CD4-positive, alpha-beta T cell treated with Interleukin-12 subunit alpha and Interleukin-12 subunit beta, for 1 hour (primary cell): ENCODE measurements around the gene NTNG1.

Experiments
- DNase-seq: peaks from one replicate; pipeline ENCODE4 v3.0.0-alpha.2; 2020

Gene NTNG1

DNA sequence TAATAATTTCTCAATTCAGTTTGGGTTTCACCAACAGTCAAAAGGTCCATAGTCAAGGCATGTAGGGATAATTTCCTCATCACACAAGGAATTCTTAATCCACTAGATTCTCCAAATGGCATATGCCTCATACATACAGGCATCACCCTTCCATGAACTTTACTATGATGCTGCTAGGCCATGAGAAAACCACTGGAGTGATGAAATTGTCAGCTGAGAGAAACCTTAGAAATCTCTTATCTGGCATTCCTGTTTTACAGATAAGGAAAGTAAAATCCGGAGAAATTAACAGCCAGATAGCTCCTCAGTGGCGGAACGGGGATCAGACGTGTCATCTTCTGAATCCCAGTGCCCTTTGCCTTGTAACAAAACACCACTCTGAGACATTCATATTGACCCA is 274.4 kb downstream of the NTNG1 start:
- no peak for DNase-seq

DNA sequence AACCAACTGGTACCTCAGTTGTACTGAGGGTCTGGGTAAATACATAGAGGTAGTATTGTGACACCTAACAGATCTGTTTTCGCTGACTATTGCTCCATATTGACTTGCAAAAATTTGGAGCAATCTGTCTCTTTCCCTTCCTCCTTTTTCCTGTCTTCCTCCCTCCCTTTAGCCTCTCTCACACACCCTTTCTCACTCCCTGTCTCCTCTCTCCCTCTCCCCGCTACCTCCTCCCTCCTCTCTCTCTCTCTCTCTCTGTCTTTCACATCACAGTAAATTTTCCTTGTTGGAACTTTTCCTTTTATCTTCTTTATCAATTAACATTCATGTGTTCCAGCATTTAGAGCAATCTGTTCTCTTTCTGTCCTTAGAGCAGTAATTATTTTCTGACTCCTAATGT is 278.2 kb downstream of the NTNG1 start:
- no peak for DNase-seq

DNA sequence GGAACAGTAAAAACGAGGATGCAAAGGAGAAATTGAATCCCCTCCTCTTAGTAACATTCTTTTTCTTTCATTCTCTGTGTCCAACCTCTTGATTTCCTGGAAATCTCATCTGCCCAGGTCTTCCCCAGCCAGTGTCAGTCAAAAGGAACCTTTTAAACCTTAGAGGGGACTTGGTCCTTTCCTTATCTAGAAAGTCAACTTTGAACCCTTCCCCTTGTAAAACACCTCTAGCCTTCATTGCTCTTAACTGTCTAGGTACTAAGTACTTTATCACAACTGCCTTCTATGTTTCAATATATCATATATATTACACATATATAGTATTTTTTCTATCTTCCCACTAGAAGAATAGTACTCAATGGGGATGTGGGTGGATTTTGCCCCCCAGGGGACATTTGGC is 282.1 kb downstream of the NTNG1 start:
- no peak for DNase-seq

DNA sequence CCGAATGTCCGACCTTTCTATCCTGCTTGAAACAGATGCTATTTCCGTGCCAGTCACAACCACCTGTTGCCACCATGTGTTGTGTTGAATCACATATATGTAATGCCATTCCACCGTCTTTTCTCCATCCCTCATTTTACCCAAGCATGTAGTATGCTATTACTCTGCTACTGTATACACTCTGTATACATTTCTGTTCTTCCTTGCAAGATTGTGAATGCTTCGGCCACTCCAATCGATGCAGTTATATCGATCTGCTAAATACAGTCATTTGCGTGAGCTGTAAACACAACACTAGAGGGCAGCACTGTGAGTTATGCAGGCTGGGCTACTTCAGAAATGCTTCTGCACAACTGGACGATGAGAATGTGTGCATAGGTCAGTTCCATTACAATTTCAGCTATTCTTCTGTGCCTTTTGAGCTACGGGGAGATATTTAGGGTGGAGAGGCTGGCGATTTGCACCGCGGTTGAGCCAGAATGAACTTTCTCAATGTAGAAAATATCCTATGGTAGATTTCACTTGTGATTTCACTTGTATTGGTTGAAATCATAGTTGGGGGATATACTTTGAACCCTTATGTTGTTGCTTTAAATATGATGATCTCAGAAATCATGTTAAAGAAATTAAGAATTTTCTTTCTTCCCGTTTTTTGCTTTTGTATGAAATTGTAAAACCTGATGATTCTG is 289.8 kb downstream of the NTNG1 start:
- peak; percentile 3 for DNase-seq

DNA sequence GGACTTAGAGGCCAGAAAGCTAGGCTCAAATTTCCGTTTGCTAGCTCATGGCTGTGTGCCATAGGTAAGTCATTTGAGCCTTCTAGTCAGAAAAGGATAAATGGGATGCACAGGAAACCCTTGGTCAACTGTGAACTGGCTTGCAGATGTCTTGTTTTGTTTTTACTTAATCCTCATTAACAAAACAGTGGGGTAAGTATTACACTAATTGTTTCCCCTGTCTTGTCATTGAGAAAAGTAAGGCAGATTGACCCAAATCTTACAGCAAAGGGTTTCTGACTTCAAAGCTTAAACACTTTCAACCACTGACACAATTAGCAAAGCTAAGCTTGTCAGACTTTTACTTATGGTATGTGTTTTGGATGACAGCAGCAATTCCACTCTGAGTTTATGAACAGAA is 291.3 kb downstream of the NTNG1 start:
- no peak for DNase-seq

DNA sequence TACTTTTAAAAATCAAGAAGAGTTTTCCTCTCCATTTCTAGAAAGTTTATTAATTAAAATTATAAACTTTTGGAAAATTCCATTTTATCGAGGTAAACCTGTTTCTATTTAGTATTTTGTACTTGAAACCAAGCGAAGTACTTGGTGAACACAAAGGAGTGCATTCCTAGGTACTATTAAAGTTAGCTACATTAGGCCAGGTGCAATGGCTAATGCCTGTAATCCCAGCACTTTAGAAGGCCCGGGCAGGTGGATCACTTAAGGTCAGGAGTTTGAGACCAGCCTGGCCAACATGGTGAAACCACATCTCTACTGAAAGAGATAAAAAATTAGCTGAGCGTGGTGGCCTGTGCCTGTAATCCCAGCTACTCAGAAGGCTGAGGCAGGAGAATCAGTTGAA is 292.2 kb downstream of the NTNG1 start:
- DNase-seq, result no peak

DNA sequence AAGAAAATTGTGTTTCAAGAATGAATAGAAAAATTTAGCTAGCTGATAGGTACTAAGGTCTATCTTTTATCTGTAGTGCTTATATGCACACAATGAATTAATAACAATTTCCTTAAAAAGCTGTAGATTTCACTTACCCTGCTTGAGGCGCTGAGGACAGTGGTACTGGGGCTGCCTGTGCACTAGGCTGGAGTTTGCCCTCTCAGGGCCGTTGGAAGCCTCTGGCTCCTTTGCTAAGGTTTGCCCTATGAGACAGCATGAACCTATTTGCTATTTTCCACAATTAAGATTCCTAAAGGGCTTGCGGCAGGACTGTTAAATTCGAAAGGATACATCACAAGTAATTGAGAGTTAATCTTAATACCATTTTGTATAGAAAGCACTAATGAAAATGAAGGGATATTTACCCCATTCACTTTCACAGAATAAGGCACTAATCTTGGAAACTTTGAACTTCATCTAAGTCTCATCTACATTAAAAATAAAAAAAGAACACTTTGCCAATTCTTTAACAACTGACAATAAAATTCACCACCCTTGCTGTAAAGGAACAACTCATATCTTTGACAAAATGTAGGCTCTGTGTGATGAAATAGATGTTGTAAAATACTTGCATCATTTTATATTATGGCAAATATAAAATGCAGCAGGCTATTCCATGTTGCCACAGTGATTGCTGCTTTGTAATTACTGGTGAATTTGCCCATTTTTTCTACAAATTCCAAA is 293.0 kb downstream of the NTNG1 start:
- no peak for DNase-seq

DNA sequence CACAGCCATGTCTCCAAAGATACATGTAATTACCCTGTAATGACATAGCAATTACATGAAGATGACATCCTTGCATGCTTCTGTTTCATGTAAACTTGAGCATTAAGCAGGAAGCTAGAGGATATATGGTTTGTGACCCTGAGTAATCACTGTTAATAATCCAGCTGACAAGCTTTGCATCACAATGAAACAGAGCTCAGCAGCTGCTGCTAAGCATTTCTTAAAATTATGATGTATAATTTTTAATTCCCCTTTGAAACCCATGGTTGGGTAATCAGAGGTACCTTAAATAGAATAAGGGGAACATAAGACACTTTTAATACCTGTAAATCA is 293.5 kb downstream of the NTNG1 start:
- DNase-seq, result no peak

DNA sequence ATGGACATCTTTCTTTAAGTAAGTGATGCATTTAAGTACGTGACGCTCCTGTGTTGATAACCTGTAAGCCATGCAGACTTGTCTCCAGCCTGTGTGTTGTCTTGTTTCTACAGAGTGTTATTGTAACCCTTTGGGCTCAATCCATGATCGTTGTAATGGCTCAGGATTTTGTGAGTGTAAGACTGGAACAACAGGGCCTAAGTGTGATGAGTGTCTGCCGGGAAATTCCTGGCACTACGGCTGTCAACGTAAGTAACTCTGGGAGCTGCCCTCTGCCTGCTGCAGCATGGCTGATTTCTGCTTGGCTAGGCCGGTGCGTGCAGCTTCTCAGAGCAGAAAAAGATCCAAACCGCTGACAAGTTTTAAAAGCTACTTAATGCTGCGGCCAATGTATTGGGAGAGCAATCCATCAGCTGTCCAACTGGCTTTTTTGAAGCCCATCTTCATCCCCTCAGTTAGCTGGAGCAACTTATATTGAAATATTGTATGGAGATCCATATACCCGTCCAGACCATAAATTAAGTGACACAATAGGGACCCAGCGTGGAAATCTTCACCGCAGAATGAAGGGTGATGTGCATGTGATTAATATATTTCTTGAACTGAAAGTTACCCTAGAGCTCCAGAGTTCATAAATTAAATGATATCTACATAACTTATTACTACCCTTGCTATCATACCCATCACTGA is 295.9 kb downstream of the NTNG1 start:
- no peak for DNase-seq

DNA sequence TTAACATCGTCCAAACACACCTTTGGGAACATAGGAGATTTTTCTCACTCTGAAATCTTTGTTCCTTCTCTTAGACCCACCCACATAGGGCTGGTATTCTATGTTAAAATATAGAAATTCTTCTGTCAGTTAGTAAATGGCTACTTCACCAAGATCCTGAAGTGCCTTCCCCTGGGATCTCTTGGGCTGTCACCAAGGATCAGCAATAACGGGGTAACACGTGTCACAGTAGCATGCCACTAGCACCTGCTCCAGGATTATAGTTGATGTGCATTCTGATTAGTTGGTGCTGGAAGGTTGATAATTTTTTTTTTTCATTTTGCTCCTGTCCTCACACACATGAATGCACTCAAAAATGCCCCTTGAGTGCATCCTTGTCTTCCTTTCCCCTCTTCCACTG is 298.7 kb downstream of the NTNG1 start:
- no peak for DNase-seq

DNA sequence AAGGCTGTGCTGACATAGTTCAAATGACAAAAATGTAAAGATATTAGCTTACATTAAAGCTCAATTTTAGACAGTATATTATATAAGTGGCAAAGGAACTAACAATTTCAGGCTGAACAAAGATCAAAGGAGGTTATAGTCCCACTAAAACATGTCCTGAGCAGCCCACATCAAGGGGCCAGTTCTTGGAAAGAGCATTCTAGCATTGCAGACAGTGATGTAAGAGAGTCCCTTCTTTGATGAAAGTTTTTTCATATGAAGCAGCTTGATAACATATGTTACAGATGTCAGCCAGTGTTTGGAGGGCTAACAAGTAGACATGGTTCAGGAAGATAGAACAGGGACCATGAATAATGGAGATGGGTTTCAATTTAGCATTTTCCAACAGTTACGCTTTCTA is 301.7 kb downstream of the NTNG1 start:
- no peak for DNase-seq

DNA sequence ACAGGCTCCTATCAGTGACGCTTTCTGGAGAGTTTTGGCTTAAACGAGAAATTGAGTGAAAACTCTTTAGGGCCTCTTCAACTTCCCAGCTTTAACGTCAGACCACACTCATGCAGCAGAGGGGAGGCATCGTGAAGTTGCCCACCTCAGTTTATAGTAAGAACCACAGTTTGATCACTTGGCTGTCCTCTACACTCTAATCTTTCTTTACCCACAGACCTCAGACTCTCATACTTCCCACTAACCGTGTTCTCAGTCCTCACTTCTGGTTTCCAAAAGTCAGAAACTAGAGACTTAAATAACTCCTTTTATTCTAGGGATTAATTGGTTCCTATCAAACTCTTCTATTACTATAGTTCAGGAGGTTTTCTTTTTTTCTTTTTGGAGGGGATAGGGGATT is 302.2 kb downstream of the NTNG1 start:
- DNase-seq, result no peak

DNA sequence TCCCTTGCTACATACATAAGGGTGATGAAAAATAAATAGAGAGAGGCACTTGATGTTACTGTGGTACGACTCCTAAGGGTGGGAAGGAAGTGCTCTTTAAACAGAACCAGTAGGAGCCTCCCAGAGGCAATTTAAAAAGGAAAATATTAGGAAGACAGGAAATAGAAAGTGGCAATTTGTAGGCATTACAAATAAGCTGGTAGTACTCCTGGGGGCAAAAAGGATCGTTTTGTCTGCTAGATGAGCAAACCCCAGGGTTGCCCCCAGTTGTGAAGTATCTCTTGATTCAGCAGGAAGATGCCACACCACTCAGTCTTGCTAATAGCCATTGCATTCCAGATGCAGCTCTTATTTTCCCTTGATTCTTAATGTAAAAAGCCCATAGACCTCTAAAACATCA is 303.0 kb downstream of the NTNG1 start:
- no peak for DNase-seq

DNA sequence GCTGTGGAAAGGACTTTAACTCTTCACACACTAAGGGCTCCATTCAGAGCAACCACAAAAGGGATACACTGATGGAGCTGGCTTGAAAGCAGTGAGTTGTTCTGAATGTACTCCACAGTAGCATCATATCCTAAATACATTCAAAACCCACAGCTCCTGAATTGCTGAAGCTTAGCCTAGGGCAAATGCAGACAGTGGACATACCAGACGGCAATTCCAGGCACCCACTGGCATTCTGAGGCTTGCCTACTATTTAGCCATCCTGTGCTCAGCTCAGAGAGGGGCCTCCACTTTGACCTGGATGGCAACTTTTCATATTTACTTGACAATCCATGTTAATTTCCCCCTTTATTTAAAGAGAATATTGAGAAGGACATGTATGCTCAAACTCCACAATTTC is 303.5 kb downstream of the NTNG1 start:
- no peak for DNase-seq

DNA sequence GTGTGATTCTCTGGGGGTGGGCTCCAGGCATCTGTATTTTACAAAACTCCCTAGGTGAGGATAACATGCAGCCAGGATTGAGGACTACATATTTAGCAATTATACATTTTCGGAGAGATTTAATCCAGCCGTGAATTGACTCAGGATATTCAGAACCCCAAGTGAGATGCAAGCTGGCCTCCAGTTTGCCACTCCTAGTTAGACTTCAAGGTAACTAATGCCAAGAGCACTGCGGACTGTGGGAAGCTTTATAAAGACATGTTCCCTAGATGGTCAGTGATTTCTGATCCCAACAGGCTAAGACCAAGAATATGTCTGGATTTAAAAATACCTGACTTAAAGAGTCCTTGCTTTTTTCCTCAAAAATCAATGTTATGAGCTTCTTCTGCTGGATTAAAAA is 308.5 kb downstream of the NTNG1 start:
- no peak for DNase-seq

DNA sequence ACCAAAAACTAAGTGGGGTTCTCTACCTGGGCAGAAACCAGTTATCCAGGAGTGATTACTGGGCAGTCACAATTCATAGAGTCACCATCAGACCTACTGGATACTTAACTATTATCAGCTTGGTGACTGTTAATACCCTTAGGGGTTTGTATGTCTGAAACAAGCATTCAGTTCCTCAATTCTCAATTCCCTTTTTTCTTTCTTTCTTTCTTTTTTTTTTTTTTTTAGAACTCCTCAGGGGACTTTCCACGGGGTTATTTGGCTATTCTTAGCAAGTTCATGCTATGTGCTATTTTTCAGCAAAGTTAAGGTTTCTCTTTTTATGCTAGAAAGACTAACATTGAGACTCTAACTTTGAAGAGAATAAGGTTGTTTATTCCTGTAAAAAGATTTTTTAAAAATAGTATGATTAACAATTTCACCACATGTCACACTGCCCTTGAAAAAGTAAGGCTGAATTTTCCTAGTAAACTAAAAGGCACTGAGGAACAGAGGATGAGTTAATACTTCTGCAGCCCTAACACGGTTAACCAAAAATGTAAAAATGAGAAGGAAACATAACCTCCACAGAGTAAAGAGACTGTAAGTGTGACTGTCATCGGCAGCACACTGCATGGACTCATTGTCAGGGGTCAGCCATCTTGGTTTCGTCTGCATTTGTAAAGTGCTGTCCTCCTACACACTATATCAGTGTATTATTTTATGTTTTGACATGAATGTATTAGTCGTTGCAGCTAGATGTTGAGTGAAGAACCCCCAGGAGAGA is 310.2 kb downstream of the NTNG1 start:
- no peak for DNase-seq

DNA sequence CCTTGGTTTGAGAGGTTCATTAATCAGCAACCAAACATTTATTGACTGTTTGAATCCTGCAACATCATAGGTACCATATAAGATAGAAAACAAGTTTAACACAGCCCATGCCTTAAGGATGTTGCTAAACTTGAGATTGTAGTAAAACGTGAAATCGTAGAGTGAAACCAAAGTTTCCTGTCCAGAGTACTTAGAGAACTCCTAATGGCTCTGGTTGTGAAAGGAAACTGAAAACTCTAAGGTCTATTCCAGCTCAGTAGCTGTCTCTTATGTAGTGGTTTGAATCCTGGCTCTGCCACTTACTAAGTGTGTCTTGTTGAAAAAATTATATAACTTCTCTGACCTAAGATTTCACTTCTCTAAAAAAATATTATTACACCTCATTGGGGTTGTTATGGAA is 310.9 kb downstream of the NTNG1 start:
- DNase-seq, result no peak

DNA sequence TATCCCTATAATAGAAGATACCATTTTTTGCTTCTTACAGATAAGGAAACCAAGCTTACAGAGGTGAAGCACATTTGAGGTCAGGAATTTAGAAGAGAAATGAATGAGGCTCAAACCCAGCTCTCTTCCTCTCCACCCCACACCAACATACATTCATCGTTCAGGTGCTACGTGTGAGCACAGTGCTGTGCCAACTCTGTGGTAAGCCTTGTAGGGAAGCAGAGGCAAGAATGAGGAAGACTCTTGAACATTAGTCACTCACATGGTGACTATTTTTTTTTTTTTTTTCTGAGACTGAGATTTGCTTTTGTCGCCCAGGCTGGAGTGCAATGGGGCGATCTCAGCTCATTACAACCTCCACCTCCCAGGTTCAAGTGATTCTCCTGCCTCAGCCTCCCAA is 314.0 kb downstream of the NTNG1 start:
- DNase-seq, result no peak

DNA sequence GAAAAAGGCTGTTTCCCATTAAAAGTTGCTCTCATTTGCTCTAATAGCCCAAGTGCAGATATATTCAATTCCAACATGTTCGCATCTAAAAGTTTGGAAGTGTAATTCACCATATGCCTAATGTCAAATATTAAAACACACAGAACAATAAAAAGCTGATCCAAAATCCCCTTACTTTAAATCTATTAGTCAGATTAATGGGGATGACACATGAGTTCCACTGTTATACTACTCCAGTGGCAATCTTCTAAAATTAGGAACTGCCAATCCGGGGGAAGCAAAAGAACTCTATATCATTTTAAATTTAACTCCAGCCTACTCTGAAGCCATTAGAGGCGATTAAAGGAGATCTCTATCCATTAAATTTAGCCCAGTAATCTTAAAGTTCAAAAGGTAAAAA is 317.1 kb downstream of the NTNG1 start:
- DNase-seq, result no peak

DNA sequence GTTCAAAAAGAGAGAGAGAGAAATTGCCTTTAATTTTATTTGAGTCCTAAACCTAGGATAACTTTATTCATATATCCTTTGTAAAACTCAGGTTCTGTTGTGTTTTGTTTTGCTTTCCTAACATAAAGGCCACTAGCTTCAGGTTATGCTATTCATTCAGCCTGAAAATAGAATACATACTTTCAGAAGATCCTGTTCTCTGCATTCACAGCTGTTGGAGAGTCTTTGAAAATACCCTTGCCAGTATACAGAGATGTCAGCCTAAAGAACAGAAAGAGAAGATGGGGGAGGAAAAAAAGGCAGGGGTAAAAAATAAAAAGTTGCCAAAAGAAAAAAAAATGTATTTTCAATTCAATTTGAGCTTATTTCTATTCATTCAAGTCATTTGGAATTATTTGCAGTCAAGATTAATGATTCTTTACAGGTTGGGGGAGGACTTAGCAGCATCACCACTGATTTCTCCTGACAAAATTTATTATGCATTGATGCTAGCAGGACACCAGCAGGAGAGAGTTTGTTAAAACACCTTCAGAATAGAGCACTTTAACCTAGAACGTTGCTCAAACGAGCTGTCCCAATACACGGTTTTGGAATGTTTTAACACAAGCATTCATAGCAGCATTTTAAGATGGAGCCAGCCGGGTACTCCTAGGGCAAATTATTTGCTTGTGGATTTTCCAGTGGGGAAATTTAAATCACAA is 318.5 kb downstream of the NTNG1 start:
- no peak for DNase-seq

DNA sequence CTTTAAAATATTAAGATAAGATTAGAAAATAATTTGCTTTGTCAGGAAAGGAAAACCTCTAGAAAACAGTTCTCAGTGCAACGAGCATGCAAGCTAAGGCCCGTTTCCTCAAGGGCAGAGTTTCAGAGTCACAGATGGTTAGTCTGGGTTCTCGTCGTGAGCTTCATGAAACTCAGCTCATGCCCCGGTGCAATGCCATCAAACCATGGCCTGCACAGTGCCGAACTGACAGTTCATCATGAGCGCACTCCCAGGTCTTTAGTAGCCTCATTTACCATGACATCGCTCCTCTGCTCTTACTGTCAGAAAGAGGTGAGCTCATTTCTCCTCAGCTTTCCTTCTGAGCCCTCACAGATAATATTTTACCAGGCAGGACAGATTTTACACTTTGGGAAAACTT is 319.2 kb downstream of the NTNG1 start:
- DNase-seq, result no peak

DNA sequence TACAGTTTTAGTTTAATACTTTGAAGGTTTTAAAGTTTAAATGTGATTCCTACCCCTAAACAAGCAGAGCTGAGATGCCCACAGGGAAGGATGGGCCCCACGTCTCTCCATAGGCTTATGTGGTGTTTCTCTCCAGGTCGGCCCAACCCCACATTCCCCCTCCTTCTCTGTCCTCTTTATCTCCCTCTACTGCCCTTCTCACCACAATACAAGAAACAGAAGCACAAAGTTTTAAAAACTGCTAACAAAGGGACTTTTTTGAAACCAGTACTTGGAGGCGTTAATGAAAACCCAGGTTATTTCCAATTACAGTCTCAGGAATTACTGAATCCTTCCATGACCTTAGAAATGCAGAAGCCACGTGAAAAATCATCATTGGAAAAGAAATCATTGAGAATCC is 324.0 kb downstream of the NTNG1 start:
- DNase-seq, result no peak

DNA sequence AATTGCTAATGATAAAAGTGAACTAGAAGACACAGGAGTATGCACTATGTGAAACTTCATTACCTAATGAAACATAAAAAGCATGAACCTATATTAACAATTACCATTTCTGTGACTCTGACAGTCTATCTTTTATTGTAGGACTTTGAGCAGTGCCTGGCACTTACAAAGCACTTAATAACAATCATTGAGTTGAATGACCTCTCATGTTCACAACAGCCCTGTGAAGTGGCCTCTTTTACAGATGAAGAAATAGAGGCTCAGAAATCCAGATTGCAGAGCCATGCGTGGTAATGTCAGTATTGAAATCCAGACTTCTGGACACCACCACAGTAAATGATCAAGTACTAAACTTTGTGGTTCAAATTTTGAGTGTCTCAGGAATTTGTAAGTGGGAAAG is 326.4 kb downstream of the NTNG1 start:
- DNase-seq, result no peak
